Mesendoderm (in vitro differentiated cells): Measurements from ENCODE around the gene ADAMTS17.

Source experiments
- DNase-seq: peaks from one replicate; pipeline ENCODE4 v3.0.0; 2013
- H2AK5ac ChIP-seq: 2 replicates; pipeline ENCODE4 v1.6.1; 2013; ENCODE audit warnings: low read length, inconsistent platforms
- H2BK120ac ChIP-seq: 2 replicates; pipeline ENCODE4 v1.6.1; 2013; ENCODE audit warnings: low read depth, mild to moderate bottlenecking, low read length, moderate library complexity, mixed read lengths
- H2BK15ac ChIP-seq: replicated peaks from 2 replicates; pipeline ENCODE4 v1.6.1; 2013; ENCODE audit warnings: low read depth, mild to moderate bottlenecking, moderate library complexity
- H2BK5ac ChIP-seq: 2 replicates; pipeline ENCODE4 v1.6.1; 2013; ENCODE audit warnings: low read length, inconsistent platforms
- H3K18ac ChIP-seq: 2 replicates; pipeline ENCODE4 v1.6.1; 2013; ENCODE audit warnings: mild to moderate bottlenecking, low read length, mixed read lengths
- H3K23ac ChIP-seq: one replicate; pipeline ENCODE4 v1.6.1; 2013; ENCODE audit warnings: low read length
- H3K27ac ChIP-seq: 2 replicates; pipeline ENCODE4 v1.5.1; 2013; ENCODE audit warnings: low read depth, mild to moderate bottlenecking, inconsistent platforms, low read length, moderate library complexity
- H3K27me3 ChIP-seq: 2 replicates; pipeline ENCODE4 v1.6.1; 2013; ENCODE audit warnings: low read length, control low read depth, mild to moderate bottlenecking, inconsistent platforms; ENCODE audit not compliant: insufficient read depth, poor library complexity
- H3K36me3 ChIP-seq: 2 replicates; pipeline ENCODE4 v1.6.1; 2013; ENCODE audit warnings: low read length, inconsistent platforms; ENCODE audit not compliant: control insufficient read depth, insufficient read depth
- H3K4ac ChIP-seq: one replicate; pipeline ENCODE4 v1.6.1; 2013; ENCODE audit warnings: low read depth, mild to moderate bottlenecking, low read length, moderate library complexity
- H3K4me1 ChIP-seq: 2 replicates; pipeline ENCODE4 v1.6.1; 2013; ENCODE audit warnings: low read depth, low read length, inconsistent platforms; ENCODE audit not compliant: control insufficient read depth
- H3K4me2 ChIP-seq: 2 replicates; pipeline ENCODE4 v1.6.1; 2013; ENCODE audit warnings: low read length
- H3K4me3 ChIP-seq: 2 replicates; pipeline ENCODE4 v1.5.1; 2013; ENCODE audit warnings: mild to moderate bottlenecking, low read length
- H3K56ac ChIP-seq: one replicate; pipeline ENCODE4 v1.6.1; 2013; ENCODE audit warnings: low read length
- H3K79me1 ChIP-seq: 2 replicates; pipeline ENCODE4 v1.6.1; 2013; ENCODE audit warnings: low read length, inconsistent platforms
- H3K79me2 ChIP-seq: 2 replicates; pipeline ENCODE4 v1.6.1; 2013; ENCODE audit warnings: mild to moderate bottlenecking, low read length; ENCODE audit not compliant: control insufficient read depth, insufficient read depth
- H3K9ac ChIP-seq: 2 replicates; pipeline ENCODE4 v1.6.1; 2013; ENCODE audit warnings: low read length, inconsistent platforms
- H4K5ac ChIP-seq: one replicate; pipeline ENCODE4 v1.6.1; 2013; ENCODE audit warnings: low read length
- H4K8ac ChIP-seq: one replicate; pipeline ENCODE4 v1.6.1; 2013; ENCODE audit warnings: low read depth, mild to moderate bottlenecking, control low read depth, low read length, moderate library complexity
- WGBS: extraction: QIAGEN DNeasy Blood & Tissue Kit; methylation state at CpG from one replicate; pipeline ENCODE4 v1.1.7; 2013; ENCODE audit warnings: low lambda C conversion rate, missing lambda C conversion rate; ENCODE audit not compliant: insufficient coverage; ENCODE audit errors: extremely low coverage; 5-methylcytosine and 5-hydroxymethylcytosine counted together

Gene ADAMTS17

GRCh38 chr15:100005013-100005412 is 336.8 kb downstream of the ADAMTS17 start:
- Histone ChIP-seq H2AK5ac (no peak overlapping the region), H3K56ac (no peak overlapping the region), H3K9ac (no peak overlapping the region), H3K23ac (no peak overlapping the region), H3K27ac (no peak overlapping the region), H4K8ac (no peak overlapping the region), H3K36me3 (no peaks in the 10 kb centered on the region), H3K79me2 (no peaks in the 10 kb centered on the region), H2BK15ac (no peak overlapping the region), H3K4ac (no peak overlapping the region), H3K4me1 (no peaks in the 10 kb centered on the region), H4K5ac (no peak overlapping the region), H3K4me3 (no peak overlapping the region), H3K4me2 (no peak overlapping the region), H2BK120ac (no peak overlapping the region), H3K18ac (no peak overlapping the region), H3K27me3 (no peaks in the 10 kb centered on the region), H3K79me1 (no peaks in the 10 kb centered on the region), H2BK5ac (no peak overlapping the region)
- no peak for DNase-seq
- no CpG with 5 or more reads among the region's 3 CpGs for WGBS

GRCh38 chr15:100002787-100003536 is 338.8 kb downstream of the ADAMTS17 start:
- H4K8ac ChIP-seq: no peak overlapping the region
- no peaks in the 10 kb centered on the region for H3K27me3 ChIP-seq
- no peak overlapping the region for H3K4me2 ChIP-seq
- H4K5ac ChIP-seq: no peak overlapping the region
- no CpG with 5 or more reads among the region's 17 CpGs for WGBS
- H2BK120ac ChIP-seq: no peak overlapping the region
- no peaks in the 10 kb centered on the region for H3K79me1 ChIP-seq
- H3K27ac ChIP-seq: no peak overlapping the region
- H3K4ac ChIP-seq: no peak overlapping the region
- DNase-seq: no peak
- no peak overlapping the region for H3K56ac ChIP-seq
- no peak overlapping the region for H3K4me3 ChIP-seq
- H3K79me2 ChIP-seq: no peaks in the 10 kb centered on the region
- H3K23ac ChIP-seq: no peak overlapping the region
- H2AK5ac ChIP-seq: no peak overlapping the region
- H3K36me3 ChIP-seq: no peaks in the 10 kb centered on the region
- no peak overlapping the region for H2BK5ac ChIP-seq
- H3K18ac ChIP-seq: no peak overlapping the region
- H2BK15ac ChIP-seq: no peak overlapping the region
- no peak overlapping the region for H3K9ac ChIP-seq
- H3K4me1 ChIP-seq: no peaks in the 10 kb centered on the region

DNA sequence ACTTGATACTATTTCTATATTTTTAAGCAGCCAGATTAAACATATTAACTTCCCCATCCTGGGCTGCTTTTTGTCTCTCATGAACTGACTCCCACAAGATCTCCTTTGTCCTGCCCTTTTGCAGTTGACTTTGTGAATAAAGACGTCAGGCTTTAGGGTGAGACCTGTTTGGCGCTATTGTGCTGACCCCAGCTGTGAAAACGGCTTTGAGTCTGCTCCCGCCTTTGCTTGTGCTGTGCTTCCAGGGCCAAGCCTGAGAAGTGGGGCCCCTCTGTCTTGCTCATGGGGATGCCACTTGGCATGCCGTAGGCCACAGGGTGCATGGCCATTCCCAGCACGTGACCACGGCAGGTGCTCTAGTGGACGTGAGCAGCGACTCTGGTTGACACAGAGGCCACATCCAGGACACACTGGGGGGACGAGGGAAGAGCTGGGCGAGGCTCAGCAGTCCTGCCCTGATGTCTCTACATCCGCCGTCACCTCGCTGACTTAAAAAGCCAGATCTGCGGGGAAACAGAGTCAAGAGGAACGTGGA is 339.6 kb downstream of the ADAMTS17 start:
- Histone ChIP-seq H2AK5ac (no peak overlapping the region), H3K56ac (peak overlapping the region; percentile 60), H3K79me1 (no peaks in the 10 kb centered on the region), H2BK5ac (no peak overlapping the region), H4K8ac (no peak overlapping the region), H3K4me3 (no peak overlapping the region), H3K36me3 (no peaks in the 10 kb centered on the region), H3K4me2 (no peak overlapping the region), H3K79me2 (no peaks in the 10 kb centered on the region), H3K9ac (no peak overlapping the region), H2BK15ac (no peak overlapping the region), H3K27ac (no peak overlapping the region), H3K23ac (no peak overlapping the region), H2BK120ac (no peak overlapping the region), H3K4me1 (no peaks in the 10 kb centered on the region), H3K18ac (no peak overlapping the region), H3K4ac (no peak overlapping the region), H3K27me3 (no peaks in the 10 kb centered on the region), H4K5ac (no peak overlapping the region)
- no CpG with 5 or more reads among the region's 16 CpGs for WGBS
- no peak for DNase-seq

- Histone ChIP-seq H2BK120ac (no peak overlapping the region), H2AK5ac (no peak overlapping the region), H3K56ac (no peak overlapping the region), H2BK5ac (no peak overlapping the region), H3K79me1 (no peaks in the 10 kb centered on the region), H3K36me3 (no peaks in the 10 kb centered on the region), H2BK15ac (no peak overlapping the region), H3K4ac (no peak overlapping the region), H4K8ac (no peak overlapping the region), H4K5ac (no peak overlapping the region), H3K79me2 (no peaks in the 10 kb centered on the region), H3K4me2 (no peak overlapping the region), H3K27ac (no peak overlapping the region), H3K4me3 (no peak overlapping the region), H3K23ac (no peak overlapping the region), H3K18ac (no peak overlapping the region), H3K27me3 (no peaks in the 10 kb centered on the region), H3K4me1 (no peaks in the 10 kb centered on the region), H3K9ac (no peak overlapping the region)
- WGBS: no CpG with 5 or more reads among the region's 10 CpGs
- no peak for DNase-seq
Measured at GRCh38 chr15:100001405-100001804, 340.4 kb downstream of the ADAMTS17 start.

GRCh38 chr15:99999282-100000070 is 342.3 kb downstream of the ADAMTS17 start:
- no peak overlapping the region for H3K9ac ChIP-seq
- H2BK15ac ChIP-seq: no peak overlapping the region
- no CpG with 5 or more reads among the region's 19 CpGs for WGBS

More at GRCh38 chr15:99999282-100000070, 342.3 kb downstream of the ADAMTS17 start:
- no peak for DNase-seq
- no peaks in the 10 kb centered on the region for H3K27me3 ChIP-seq
- H2AK5ac ChIP-seq: no peak overlapping the region
- H3K79me1 ChIP-seq: no peaks in the 10 kb centered on the region
- no peak overlapping the region for H3K23ac ChIP-seq
- H3K79me2 ChIP-seq: no peaks in the 10 kb centered on the region
- H3K36me3 ChIP-seq: no peaks in the 10 kb centered on the region
- no peak overlapping the region for H4K8ac ChIP-seq
- no peak overlapping the region for H3K18ac ChIP-seq
- H3K4me1 ChIP-seq: peaks cover 9% of the 10 kb centered on the region
- no peak overlapping the region for H2BK5ac ChIP-seq
- H3K27ac ChIP-seq: no peak overlapping the region
- H3K4ac ChIP-seq: no peak overlapping the region
- H2BK120ac ChIP-seq: no peak overlapping the region
- H3K56ac ChIP-seq: no peak overlapping the region
- no peak overlapping the region for H3K4me3 ChIP-seq
- H3K4me2 ChIP-seq: no peak overlapping the region
- H4K5ac ChIP-seq: no peak overlapping the region
